Effector CD8-positive, alpha-beta T cell (primary cell): Measurements from ENCODE around the gene FIP1L1.

ENCODE experiments used
- DNase-seq: peaks from one replicate; lab custom pipeline; 2025; lab: John Stamatoyannopoulos, UW

Gene FIP1L1

DNA sequence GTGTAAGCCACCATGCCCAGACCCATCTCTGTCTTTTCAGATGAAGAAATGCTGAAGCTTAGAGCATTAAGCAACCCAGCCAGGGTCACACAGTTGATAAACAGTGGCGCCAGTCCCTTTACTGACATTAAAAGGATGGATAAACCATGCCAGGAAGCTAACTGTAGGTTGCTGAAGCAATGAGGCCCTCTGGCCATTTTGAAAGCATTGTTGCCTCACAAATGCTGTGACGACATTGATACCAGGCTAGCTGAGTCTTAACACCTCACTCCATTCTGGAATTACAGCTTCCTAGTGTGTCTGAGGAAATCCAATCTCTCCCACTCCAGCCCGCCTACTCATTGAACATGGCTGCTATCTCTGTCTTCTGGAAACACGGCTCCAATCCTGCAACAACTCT, 124.1 kb downstream of the FIP1L1 start:
- no peak for DNase-seq

DNA sequence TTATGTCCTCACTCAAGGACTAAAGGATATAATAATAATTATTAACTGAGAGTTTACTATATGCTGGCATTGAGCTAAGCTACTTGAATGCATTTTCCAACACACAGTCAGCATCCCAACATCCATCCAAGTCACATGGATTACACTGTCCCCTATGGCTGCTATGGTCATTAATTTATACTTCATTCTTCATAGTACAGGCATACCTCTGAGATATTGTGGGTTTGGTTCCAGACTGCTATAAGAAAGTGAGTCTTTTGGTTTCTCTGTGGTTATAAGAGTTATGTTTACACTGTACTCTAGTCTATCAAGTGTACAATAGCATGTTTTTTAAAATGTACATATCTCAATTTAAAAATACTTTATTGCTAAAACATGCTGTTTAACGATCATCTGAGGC, 124.7 kb downstream of the FIP1L1 start:
- no peak for DNase-seq

- DNase-seq, result no peak
These were observed 128.5 kb downstream of the FIP1L1 start for GRCh38 chr4:53505947-53506346.

GRCh38 chr4:53507058-53507457, 129.6 kb downstream of the FIP1L1 start:
- DNase-seq, result no peak

DNA sequence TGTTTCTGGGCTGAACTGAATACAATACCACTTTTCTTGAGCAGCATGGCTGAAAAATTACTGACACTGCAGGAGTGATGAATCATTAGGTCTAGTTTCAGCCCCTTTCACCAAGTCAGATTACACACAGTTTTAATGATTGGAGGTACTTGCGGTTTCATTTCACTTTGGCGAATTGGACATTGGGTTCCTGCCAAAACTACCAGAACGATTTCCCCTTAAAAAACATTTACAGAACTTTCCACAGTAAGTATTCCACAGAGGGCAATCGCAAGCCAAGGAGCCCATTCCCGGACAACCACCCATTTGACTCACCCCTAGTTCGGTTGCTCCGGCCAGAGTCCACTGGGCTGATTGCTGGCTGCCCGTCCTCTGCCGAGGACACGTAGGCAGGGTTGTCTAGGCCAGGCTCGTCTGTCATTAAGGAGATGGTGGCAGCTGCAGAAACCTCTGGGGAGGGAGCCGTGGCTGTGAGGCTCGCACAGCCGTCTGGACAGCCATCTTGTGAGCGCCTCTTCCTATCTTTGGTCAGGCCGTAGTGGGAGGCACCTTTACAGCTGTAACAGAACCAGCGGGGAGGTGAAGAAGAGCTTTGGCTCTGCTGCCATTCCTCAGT, 130.3 kb downstream of the FIP1L1 start:
- DNase-seq, result no peak

GRCh38 chr4:53508446-53508845, 131.0 kb downstream of the FIP1L1 start:
- no peak for DNase-seq

- no peak for DNase-seq
These were observed 132.9 kb downstream of the FIP1L1 start for GRCh38 chr4:53510321-53510720.
